ENCODE measurements around the gene GTF2F2. TPM values are rescaled to one million over a fixed set of nuclear protein-coding genes. Genes with fewer than 3 reads are reported as not detected.

The GTF2F2 gene
- total and polyA plus RNA-seq, 2 donors (not counting 1 experiment from before 2014, with no cell fraction given), result 5.9 to 19.6 TPM

- intact Hi-C loops (cut with micrococcal nuclease), result no loop called here
These were observed 129.4 kb downstream of the GTF2F2 start for GRCh38 chr13:45249662-45250061.

GRCh38 chr13:45254396-45254795 is 134.1 kb downstream of the GTF2F2 start:
- Histone ChIP-seq H3K36me3 (replicated peaks in 1 of 2; ENCODE audit: control extremely low read depth in 1 of 2, control insufficient read depth in 1 of 2, extremely low read depth in 1 of 2, insufficient read depth in 2 of 2, low read length in 1 of 2) (peaks cover 0 to 20% of the 10 kb centered on the region in 2 experiments), H3K9me3 (ENCODE audit: control extremely low read depth in 1 of 3, control insufficient read depth in 2 of 3, insufficient read depth in 1 of 3, low read length in 2 of 3) (no peaks in the 10 kb centered on the region), H2AFZ (ENCODE audit: insufficient read depth, low read depth, low read length, poor library complexity, severe bottlenecking) (no peak overlapping the region), H3K4me3 (ENCODE audit: control extremely low read depth in 1 of 5, extremely low read depth in 1 of 5, insufficient read depth in 1 of 5, low read depth in 2 of 5, low read length in 4 of 5) (no peak overlapping the region), H3K4me2 (replicated peaks; ENCODE audit: low read depth, low read length, poor library complexity, severe bottlenecking) (no peak overlapping the region), H3K27me3 (replicated peaks in 1 of 4; ENCODE audit: control extremely low read depth in 1 of 4, control insufficient read depth in 3 of 4, insufficient read depth in 4 of 4, low read length in 3 of 4) (no peaks in the 10 kb centered on the region), H3K9ac (ENCODE audit: low read length) (no peak overlapping the region), H4K20me1 (ENCODE audit: control insufficient read depth, insufficient read depth, low read length, poor library complexity, severe bottlenecking) (no peaks in the 10 kb centered on the region), H3K4me1 (ENCODE audit: control insufficient read depth in 2 of 2, insufficient read depth in 2 of 2, low read length in 2 of 2) (no peaks in the 10 kb centered on the region), H3K27ac (ENCODE audit: low read length in 2 of 2) (no peak overlapping the region), H3K79me2 (ENCODE audit: control insufficient read depth, insufficient read depth, low read length) (no peaks in the 10 kb centered on the region)
- no peaks in the 10 kb centered on the region for H3K9me3 Mint-ChIP-seq (ENCODE audit: insufficient read depth)
- intact Hi-C loops (cut with micrococcal nuclease), result no loop called here
- H3K4me1 Mint-ChIP-seq, result peaks cover 1% of the 10 kb centered on the region
- no peaks in the 10 kb centered on the region for H3K27me3 Mint-ChIP-seq
- CTCF ChIA-PET, result no interaction called here
- POLR2A ChIA-PET, result no interaction called here
- TF ChIP-seq EZH2 (IDR thresholded peaks at IDR 0.05; ENCODE audit: borderline replicate concordance, insufficient read depth, low read depth, low read length, poor library complexity, severe bottlenecking) (no peak), CTCF (IDR thresholded peaks at IDR 0.05) (no peak)
- DNase-seq (no peak), ATAC-seq (ENCODE audit: low read depth) (no peak)
- no peak overlapping the region for H3K27ac Mint-ChIP-seq
- WGBS (ENCODE audit: insufficient coverage), result no CpG with 5 or more reads among the region's 2 CpGs
- no peak overlapping the region for H3K4me3 Mint-ChIP-seq

More at GRCh38 chr13:45249662-45250061, 129.4 kb downstream of the GTF2F2 start:
- Histone ChIP-seq H3K9ac (ENCODE audit: low read length) (no peak overlapping the region), H3K4me1 (ENCODE audit: control insufficient read depth in 2 of 2, insufficient read depth in 2 of 2, low read length in 2 of 2) (no peaks in the 10 kb centered on the region), H3K27me3 (replicated peaks in 1 of 4; ENCODE audit: control extremely low read depth in 1 of 4, control insufficient read depth in 3 of 4, insufficient read depth in 4 of 4, low read length in 3 of 4) (no peaks in the 10 kb centered on the region), H4K20me1 (ENCODE audit: control insufficient read depth, insufficient read depth, low read length, poor library complexity, severe bottlenecking) (no peaks in the 10 kb centered on the region), H3K36me3 (replicated peaks in 1 of 2; ENCODE audit: control extremely low read depth in 1 of 2, control insufficient read depth in 1 of 2, extremely low read depth in 1 of 2, insufficient read depth in 2 of 2, low read length in 1 of 2) (peaks cover 0 to 19% of the 10 kb centered on the region in 2 experiments), H3K27ac (ENCODE audit: low read length in 2 of 2) (no peak overlapping the region), H3K4me2 (replicated peaks; ENCODE audit: low read depth, low read length, poor library complexity, severe bottlenecking) (no peak overlapping the region), H3K9me3 (ENCODE audit: control extremely low read depth in 1 of 3, control insufficient read depth in 2 of 3, insufficient read depth in 1 of 3, low read length in 2 of 3) (peaks cover 0 to 4% (median 0%) of the 10 kb centered on the region in 3 donors), H3K79me2 (ENCODE audit: control insufficient read depth, insufficient read depth, low read length) (peaks cover 3% of the 10 kb centered on the region), H3K4me3 (ENCODE audit: control extremely low read depth in 1 of 5, extremely low read depth in 1 of 5, insufficient read depth in 1 of 5, low read depth in 2 of 5, low read length in 4 of 5) (no peak overlapping the region), H2AFZ (ENCODE audit: insufficient read depth, low read depth, low read length, poor library complexity, severe bottlenecking) (no peak overlapping the region)
- POLR2A ChIA-PET, result no interaction called here
- Mint-ChIP-seq H3K9me3 (ENCODE audit: insufficient read depth) (no peaks in the 10 kb centered on the region), H3K27me3 (no peaks in the 10 kb centered on the region), H3K27ac (no peak overlapping the region), H3K4me1 (no peaks in the 10 kb centered on the region), H3K4me3 (no peak overlapping the region)
- DNase-seq (no peak), ATAC-seq (ENCODE audit: low read depth) (no peak)
- CTCF ChIA-PET, result no interaction called here
- TF ChIP-seq CTCF (IDR thresholded peaks at IDR 0.05), result no peak
- TF ChIP-seq EZH2 (IDR thresholded peaks at IDR 0.05; ENCODE audit: borderline replicate concordance, insufficient read depth, low read depth, low read length, poor library complexity, severe bottlenecking), result no peak
- WGBS (ENCODE audit: insufficient coverage), result 90% methylated on average over 1 of the region's 3 CpGs
